Fibroblast of mammary gland (primary cell): ENCODE data around the gene KIF22.
"Not testable (repeated sequence)": the region's sequence is repeated elsewhere in the genome, so short reads cannot be mapped to it uniquely, and the experiment has no call there.

Experiments
- DNase-seq: peaks from one replicate; pipeline ENCODE4 v3.0.0-alpha.2; 2010; ENCODE audit warnings: low read depth
- H3K4me3 ChIP-seq: 2 replicates; pipeline ENCODE4 v1.5.1; 2011; ENCODE audit warnings: low read depth, mild to moderate bottlenecking, low read length, moderate library complexity; ENCODE audit not compliant: control insufficient read depth
- TF ChIP-seq, protein P1 (sequence below): conservative IDR thresholded peaks from 2 replicates; pipeline ENCODE4 v1.5.1; 2011; ENCODE audit warnings: low read depth, low read length, inconsistent platforms; ENCODE audit not compliant: control insufficient read depth, insufficient read depth

Gene KIF22

DNA sequence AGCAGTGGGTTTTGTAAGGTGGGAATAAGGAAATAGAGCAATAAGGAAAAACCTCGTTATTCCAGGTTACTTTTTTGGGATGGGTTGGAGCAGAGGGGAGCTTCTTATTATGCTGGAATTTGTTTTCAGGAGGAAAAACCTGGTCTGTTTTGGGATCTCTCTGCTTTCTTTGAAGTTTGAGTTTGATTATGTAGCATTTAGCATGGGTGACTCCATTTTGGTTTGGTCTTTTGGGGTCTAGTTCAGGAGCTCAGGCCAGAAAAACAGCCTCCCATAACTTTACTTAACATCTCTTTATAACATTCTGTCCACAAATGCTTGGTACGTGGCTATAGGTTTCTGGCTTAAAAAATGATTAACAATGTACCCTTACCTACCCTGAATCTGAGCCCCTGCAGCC is 21.0 kb upstream of the KIF22 start:
- TF ChIP-seq, protein P1, sequence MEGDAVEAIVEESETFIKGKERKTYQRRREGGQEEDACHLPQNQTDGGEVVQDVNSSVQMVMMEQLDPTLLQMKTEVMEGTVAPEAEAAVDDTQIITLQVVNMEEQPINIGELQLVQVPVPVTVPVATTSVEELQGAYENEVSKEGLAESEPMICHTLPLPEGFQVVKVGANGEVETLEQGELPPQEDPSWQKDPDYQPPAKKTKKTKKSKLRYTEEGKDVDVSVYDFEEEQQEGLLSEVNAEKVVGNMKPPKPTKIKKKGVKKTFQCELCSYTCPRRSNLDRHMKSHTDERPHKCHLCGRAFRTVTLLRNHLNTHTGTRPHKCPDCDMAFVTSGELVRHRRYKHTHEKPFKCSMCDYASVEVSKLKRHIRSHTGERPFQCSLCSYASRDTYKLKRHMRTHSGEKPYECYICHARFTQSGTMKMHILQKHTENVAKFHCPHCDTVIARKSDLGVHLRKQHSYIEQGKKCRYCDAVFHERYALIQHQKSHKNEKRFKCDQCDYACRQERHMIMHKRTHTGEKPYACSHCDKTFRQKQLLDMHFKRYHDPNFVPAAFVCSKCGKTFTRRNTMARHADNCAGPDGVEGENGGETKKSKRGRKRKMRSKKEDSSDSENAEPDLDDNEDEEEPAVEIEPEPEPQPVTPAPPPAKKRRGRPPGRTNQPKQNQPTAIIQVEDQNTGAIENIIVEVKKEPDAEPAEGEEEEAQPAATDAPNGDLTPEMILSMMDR: no peak
- no peak overlapping the region for H3K4me3 ChIP-seq
- no peak for DNase-seq

DNA sequence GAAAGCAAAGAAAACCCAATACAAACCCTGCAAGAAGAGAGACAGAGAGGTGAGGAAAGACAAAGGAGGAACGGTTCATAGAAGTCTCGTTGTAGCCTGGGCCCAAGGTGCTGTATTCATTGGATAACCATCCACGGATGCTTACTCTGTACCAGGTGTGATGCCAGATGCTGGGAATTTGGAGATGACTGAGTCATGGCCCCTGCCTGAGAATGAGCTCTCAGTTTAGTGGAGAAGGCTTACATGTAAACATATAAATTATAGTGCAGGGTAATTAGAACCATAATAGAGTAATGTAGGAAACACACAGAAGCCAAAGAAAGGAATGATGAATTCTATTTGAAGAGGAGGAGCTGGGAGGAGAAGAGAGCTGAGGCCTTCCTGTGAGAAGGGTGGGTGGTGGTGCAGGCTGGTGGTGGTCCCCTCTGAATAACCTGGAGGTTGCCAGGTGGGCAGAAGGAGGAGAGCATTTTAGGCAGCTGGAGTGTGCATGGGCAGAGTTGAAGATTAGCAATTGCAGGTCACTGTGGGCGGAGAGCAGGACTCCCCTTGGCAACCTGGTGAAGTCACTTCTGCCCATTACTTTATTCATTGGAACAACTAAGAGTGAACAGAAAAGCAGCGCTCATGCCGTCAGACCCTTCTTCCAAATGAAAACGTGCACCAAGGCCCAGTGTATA is 20.2 kb upstream of the KIF22 start:
- TF ChIP-seq, protein P1: no peak
- no peak for DNase-seq
- H3K4me3 ChIP-seq: no peak overlapping the region

DNA sequence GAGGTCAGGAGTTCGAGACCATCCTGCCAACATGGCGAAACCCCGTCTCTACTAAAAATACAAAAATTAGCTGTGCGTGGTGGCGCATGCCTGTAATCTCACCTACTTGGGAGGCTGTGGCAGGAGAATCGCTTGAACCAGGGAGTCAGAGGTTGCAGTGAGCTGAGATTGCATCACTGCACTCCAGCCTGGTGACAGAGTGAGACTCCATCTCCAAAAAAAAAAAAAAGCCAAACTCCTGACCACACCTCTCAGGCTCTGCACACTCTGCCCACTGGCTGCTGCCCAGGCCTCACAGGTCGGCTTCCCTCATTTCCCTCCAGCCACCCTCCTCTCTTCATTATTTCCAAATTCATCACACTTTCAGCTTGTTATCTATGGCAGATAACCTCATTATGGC is 18.2 kb upstream of the KIF22 start:
- H3K4me3 ChIP-seq: not testable (repeated sequence)

DNA sequence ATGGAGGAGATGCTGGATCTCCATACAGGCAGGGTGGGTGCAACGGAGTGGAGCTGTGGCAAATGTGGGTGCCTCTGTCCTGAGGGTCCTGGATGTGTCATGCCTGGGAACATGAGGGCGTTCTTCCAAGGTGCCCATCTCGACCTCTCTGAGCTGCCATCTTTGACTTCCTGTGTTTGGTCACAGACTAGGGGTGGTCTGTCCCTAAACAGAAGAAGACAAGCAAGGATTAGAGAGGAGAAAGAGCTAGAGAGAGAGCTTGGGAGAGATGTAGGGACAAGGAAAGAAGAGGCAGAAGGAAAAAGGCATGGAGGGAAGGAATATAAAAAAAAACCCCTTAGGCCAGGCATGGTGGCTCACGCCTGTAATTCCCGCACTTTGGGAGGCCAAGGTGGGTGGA is 15.8 kb upstream of the KIF22 start:
- DNase-seq: no peak
- H3K4me3 ChIP-seq: no peak overlapping the region
- TF ChIP-seq, protein P1: no peak

More for the DNA sequence above, 18.2 kb upstream of the KIF22 start:
- not testable (repeated sequence) for DNase-seq

DNA sequence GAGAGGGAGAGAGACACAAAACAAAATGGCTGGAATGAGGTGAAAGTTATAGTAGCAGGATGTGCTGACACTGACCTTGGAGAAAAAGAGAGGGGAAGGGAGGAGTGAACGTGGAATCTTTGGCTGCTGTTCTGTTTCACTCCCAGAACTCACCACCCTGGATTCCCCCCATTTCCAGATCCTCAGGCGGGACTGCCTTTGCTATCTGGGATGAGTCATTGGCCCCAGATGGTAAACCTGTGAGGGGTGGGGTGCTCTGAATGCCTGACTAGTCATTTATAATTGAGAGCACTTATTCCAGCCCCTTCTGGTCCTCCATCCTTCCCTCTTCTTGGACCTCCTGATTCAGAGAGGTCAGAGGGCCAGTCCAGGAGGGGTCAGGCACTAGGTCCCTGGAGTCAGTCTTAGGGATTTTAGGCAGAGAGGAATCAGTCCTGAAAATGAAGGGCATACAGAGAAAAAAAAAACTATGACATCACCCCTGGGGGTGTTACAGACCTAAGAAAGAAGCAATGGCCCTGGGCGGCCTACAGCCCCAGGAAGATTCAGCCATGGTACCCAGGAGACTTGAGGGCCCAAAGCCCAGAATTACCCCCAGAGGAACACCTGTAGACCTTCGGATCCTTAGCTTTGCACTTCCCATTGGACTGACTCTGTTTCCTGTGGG is 14.7 kb upstream of the KIF22 start:
- H3K4me3 ChIP-seq: no peak overlapping the region
- peak; percentile 53 for DNase-seq
- TF ChIP-seq, protein P1: no peak

DNA sequence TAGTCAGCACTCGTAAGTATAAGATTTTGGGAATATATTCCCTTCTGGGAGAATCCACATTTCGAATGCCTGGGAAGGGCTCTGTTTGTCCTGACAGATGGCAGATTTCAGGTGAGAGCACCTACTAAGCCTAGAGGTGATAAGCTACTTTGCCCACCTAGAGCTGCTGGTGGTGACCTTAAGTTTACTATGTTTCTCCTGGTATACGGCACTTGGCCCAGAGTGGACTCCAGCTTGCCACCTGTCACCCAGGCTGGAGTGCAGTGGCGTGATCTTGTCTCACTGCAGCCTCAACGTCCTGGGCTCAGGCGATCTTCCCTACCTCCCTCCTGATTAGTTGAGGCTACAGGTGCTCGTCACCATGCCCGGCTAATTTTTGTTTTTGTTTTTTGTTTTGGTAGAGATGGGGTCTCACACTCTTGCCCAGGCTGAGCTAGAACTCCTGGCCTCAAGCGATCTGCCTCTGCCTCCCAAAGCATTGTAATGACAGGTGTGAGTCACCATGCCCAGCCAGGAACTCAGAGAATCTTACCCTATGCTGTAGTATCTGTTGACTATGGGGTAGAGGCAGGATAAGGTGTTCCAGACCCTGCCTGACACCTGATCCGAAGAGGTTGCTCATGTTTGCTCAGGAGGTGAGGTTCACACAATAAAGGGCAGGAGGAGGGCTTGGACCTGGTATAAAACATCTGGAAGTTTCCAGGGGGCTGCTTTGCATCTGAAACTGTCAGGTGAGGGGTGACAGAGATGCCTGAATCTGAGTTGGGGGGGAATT is 12.8 kb upstream of the KIF22 start, which contains the start of gene ZG16:
Gene ZG16, plus strand, starts transcription at position 681 of the 775 bp plus-strand sequence. CDS start 1,011 bp downstream, outside the sequence.
- DNase-seq: no peak

More for the DNA sequence above, 12.8 kb upstream of the KIF22 start, which contains the start of gene ZG16:
- TF ChIP-seq, protein P1: no peak
- H3K4me3 ChIP-seq: no peak within 1 kb of the TSS
